Keratinocyte (primary cell): ENCODE results near the gene HGF. TPM values are rescaled to one million over a fixed set of nuclear protein-coding genes. Genes with fewer than 3 reads are reported as not detected.

Experiments used
- DNase-seq: peaks from one replicate; pipeline ENCODE4 v3.0.0-alpha.2; 2011; ENCODE audit warnings: low read depth, missing footprints, low spot score
- FAIRE-seq: peaks from 2 replicates; lab custom pipeline; 2011; peaks lifted over from hg19 to GRCh38; lab: Jason Lieb, UNC
- H2AFZ ChIP-seq: 2 replicates; pipeline ENCODE4 v1.6.0; 2012; ENCODE audit warnings: low read length, control low read depth, inconsistent platforms; ENCODE audit not compliant: control insufficient read depth
- H3K27ac ChIP-seq: 2 replicates; pipeline ENCODE4 v1.5.1; 2011; ENCODE audit warnings: low read length; ENCODE audit not compliant: control insufficient read depth, insufficient read depth
- H3K27me3 ChIP-seq: 3 replicates; pipeline ENCODE4 v1.6.0; 2011; ENCODE audit warnings: low read length; ENCODE audit not compliant: control insufficient read depth, insufficient read depth; ENCODE audit errors: extremely low read depth
- H3K36me3 ChIP-seq, 2 experiments: 2 replicates in 1 of 2; 3 replicates in 1 of 2; pipeline ENCODE4 v1.5.1; 2011; ENCODE audit warnings: low read length in 2 of 2, mild to moderate bottlenecking in 1 of 2; ENCODE audit not compliant: control insufficient read depth in 2 of 2, insufficient read depth in 2 of 2; ENCODE audit errors: extremely low read depth in 1 of 2
- H3K4me1 ChIP-seq: 3 replicates; pipeline ENCODE4 v1.5.1; 2011; ENCODE audit warnings: low read length; ENCODE audit not compliant: control insufficient read depth, insufficient read depth; ENCODE audit errors: extremely low read depth
- H3K4me2 ChIP-seq: 3 replicates; pipeline ENCODE4 v1.6.0; 2011; ENCODE audit warnings: low read depth, low read length; ENCODE audit not compliant: control insufficient read depth, insufficient read depth; ENCODE audit errors: extremely low read depth
- H3K4me3 ChIP-seq, 3 experiments: fragments of 200-600 bp in 1 of 3; sonication (generic) in 1 of 3; 2 replicates in 2 of 3; 3 replicates in 1 of 3; pipeline ENCODE4 v1.5.1; 2011 to 2016; ENCODE audit warnings: low read length in 3 of 3, mild to moderate bottlenecking in 3 of 3, control low read depth in 2 of 3, inconsistent platforms in 1 of 3, low read depth in 1 of 3, mixed read lengths in 1 of 3, mixed run types in 1 of 3, moderate library complexity in 1 of 3; ENCODE audit not compliant: control insufficient read depth in 2 of 3, insufficient read depth in 2 of 3; ENCODE audit errors: extremely low read depth in 1 of 3
- H3K79me2 ChIP-seq: 2 replicates; pipeline ENCODE4 v1.6.0; 2012; ENCODE audit warnings: low read length; ENCODE audit not compliant: control insufficient read depth, insufficient read depth
- H3K9ac ChIP-seq: 3 replicates; pipeline ENCODE4 v1.6.0; 2011; ENCODE audit warnings: low read length; ENCODE audit not compliant: control insufficient read depth, insufficient read depth; ENCODE audit errors: extremely low read depth
- H3K9me1 ChIP-seq: 3 replicates; pipeline ENCODE4 v1.6.0; 2011; ENCODE audit warnings: low read length; ENCODE audit not compliant: control insufficient read depth, insufficient read depth; ENCODE audit errors: extremely low read depth
- H3K9me3 ChIP-seq: 2 replicates; pipeline ENCODE4 v1.5.1; 2012; ENCODE audit warnings: low read depth, low read length; ENCODE audit not compliant: control insufficient read depth
- H4K20me1 ChIP-seq: 3 replicates; pipeline ENCODE4 v1.6.0; 2011; ENCODE audit warnings: low read length; ENCODE audit not compliant: control insufficient read depth, insufficient read depth; ENCODE audit errors: extremely low read depth
- EZH2 ChIP-seq: IDR thresholded peaks from one replicate; pipeline ENCODE4 v1.6.1; 2012; ENCODE audit warnings: inconsistent platforms, mild to moderate bottlenecking, low read length, moderate library complexity
- dilution Hi-C: fragments of 300-500 bp; cut with MboI; formaldehyde crosslinking; loops from one replicate; pipeline ENCODE4 v1.7.0; 2020; ENCODE audit warnings: low sequenced_read_pairs; ENCODE audit not compliant: extremely low pct_ligation_motif_present
- polyA plus RNA-seq, 5 experiments: library from polyadenylated mRNA; depleted of rRNA in 3 of 5; stranded (reverse) in 3 of 5; stranded (forward) in 1 of 5; unstranded in 1 of 5; fragments of >200 nt; gene quantifications; 1 replicate in 1 of 5; 2 replicates in 3 of 5; 3 replicates in 1 of 5; pipeline versions ENCODE4 v1.2.1 to v1.2.3, GENCODE V29; 2011 to 2012; ENCODE audit warnings: missing spikeins in 2 of 5, low read depth in 1 of 5, low replicate concordance in 1 of 5
- TF ChIP-seq, protein P1 (sequence below), 3 experiments: IDR thresholded peaks in 1 of 3; conservative IDR thresholded peaks in 1 of 3; optimal IDR thresholded peaks in 1 of 3; 2 replicates in 2 of 3; 3 replicates in 1 of 3; pipeline versions ENCODE3 to v1.5.1; 2011; ENCODE audit warnings: low read length in 3 of 3, mild to moderate bottlenecking in 3 of 3, moderate library complexity in 2 of 3, control low read depth in 1 of 3, inconsistent platforms in 1 of 3; ENCODE audit not compliant: insufficient read depth in 2 of 3; ENCODE audit errors: extremely low read depth in 1 of 3

Gene HGF
- polyA plus RNA-seq, 1 donor (not counting 4 experiments of a cell fraction or from before 2014, with no cell fraction given), result not detected

GRCh38 chr7:81657551-81657950, 112.3 kb downstream of the HGF start:
- Histone ChIP-seq H3K4me1 (no peaks in the 10 kb centered on the region), H3K4me2 (no peak overlapping the region), H3K79me2 (no peaks in the 10 kb centered on the region), H3K9ac (no peak overlapping the region), H4K20me1 (no peaks in the 10 kb centered on the region), H3K4me3 (no peak overlapping the region), H3K27ac (no peak overlapping the region), H3K36me3 (no peaks in the 10 kb centered on the region), H3K27me3 (no peaks in the 10 kb centered on the region), H3K9me1 (no peaks in the 10 kb centered on the region), H3K9me3 (peaks cover 3% of the 10 kb centered on the region), H2AFZ (no peak overlapping the region)
- dilution Hi-C loops, result no loop called here
- DNase-seq (no peak), FAIRE-seq (no peak)
- no peak for TF ChIP-seq EZH2
- TF ChIP-seq, protein P1, sequence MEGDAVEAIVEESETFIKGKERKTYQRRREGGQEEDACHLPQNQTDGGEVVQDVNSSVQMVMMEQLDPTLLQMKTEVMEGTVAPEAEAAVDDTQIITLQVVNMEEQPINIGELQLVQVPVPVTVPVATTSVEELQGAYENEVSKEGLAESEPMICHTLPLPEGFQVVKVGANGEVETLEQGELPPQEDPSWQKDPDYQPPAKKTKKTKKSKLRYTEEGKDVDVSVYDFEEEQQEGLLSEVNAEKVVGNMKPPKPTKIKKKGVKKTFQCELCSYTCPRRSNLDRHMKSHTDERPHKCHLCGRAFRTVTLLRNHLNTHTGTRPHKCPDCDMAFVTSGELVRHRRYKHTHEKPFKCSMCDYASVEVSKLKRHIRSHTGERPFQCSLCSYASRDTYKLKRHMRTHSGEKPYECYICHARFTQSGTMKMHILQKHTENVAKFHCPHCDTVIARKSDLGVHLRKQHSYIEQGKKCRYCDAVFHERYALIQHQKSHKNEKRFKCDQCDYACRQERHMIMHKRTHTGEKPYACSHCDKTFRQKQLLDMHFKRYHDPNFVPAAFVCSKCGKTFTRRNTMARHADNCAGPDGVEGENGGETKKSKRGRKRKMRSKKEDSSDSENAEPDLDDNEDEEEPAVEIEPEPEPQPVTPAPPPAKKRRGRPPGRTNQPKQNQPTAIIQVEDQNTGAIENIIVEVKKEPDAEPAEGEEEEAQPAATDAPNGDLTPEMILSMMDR (optimal IDR thresholded peaks at IDR 0.05 in 1 of 3, IDR thresholded peaks at IDR 0.05 in 1 of 3, conservative IDR thresholded peaks at IDR 0.05 in 1 of 3; ENCODE audit: extremely low read depth in 1 of 3, insufficient read depth in 2 of 3, low read length in 3 of 3), result no peak

- Histone ChIP-seq H3K9ac (no peak overlapping the region), H3K4me3 (no peak overlapping the region), H3K36me3 (no peaks in the 10 kb centered on the region), H3K79me2 (no peaks in the 10 kb centered on the region), H3K4me1 (no peaks in the 10 kb centered on the region), H3K4me2 (no peak overlapping the region), H3K27ac (no peak overlapping the region), H4K20me1 (no peaks in the 10 kb centered on the region), H3K27me3 (no peaks in the 10 kb centered on the region), H3K9me3 (peaks cover 3% of the 10 kb centered on the region), H2AFZ (no peak overlapping the region), H3K9me1 (no peaks in the 10 kb centered on the region)
- TF ChIP-seq, protein P1 (optimal IDR thresholded peaks at IDR 0.05 in 1 of 3, IDR thresholded peaks at IDR 0.05 in 1 of 3, conservative IDR thresholded peaks at IDR 0.05 in 1 of 3; ENCODE audit: extremely low read depth in 1 of 3, insufficient read depth in 2 of 3, low read length in 3 of 3), result no peak
- TF ChIP-seq EZH2, result no peak
- DNase-seq (no peak), FAIRE-seq (no peak)
- dilution Hi-C loops, result no loop called here
Observed at GRCh38 chr7:81655271-81655670, 114.6 kb downstream of the HGF start.
